22Rv1 (cell line): ENCODE measurements around the gene GPR142.
"Not testable (repeated sequence)": the region's sequence is repeated elsewhere in the genome, so short reads cannot be mapped to it uniquely, and the experiment has no call there.

Experiments used
- H3K27ac ChIP-seq: fragments of 450-650 bp; 2 replicates; pipeline ENCODE4 v1.5.1; 2017
- CTCF ChIP-seq: fragments of 450-650 bp; IDR thresholded peaks from 2 replicates; pipeline ENCODE4 v1.5.1; 2017; ENCODE audit warnings: mild to moderate bottlenecking
- ZFX ChIP-seq: fragments of 450-650 bp; IDR thresholded peaks from 2 replicates; pipeline ENCODE4 v1.6.1; 2017; ENCODE audit warnings: antibody characterized with exemption, borderline replicate concordance

Gene GPR142

GRCh38 chr17:74394977-74395376 lies 27.7 kb downstream of the GPR142 start:
- TF ChIP-seq CTCF (no peak), ZFX (no peak)
- H3K27ac ChIP-seq: no peak overlapping the region

- TF ChIP-seq ZFX (no peak), CTCF (no peak)
- no peak overlapping the region for H3K27ac ChIP-seq
These were observed 29.3 kb downstream of the GPR142 start for GRCh38 chr17:74396567-74396966.

- TF ChIP-seq CTCF (no peak), ZFX (no peak)
- H3K27ac ChIP-seq: no peak overlapping the region
These were observed 34.7 kb downstream of the GPR142 start for GRCh38 chr17:74402048-74402447.

GRCh38 chr17:74403512-74404137 lies 36.3 kb downstream of the GPR142 start:
- H3K27ac ChIP-seq: no peak overlapping the region
- no peak for TF ChIP-seq ZFX
- TF ChIP-seq CTCF: no peak

- H3K27ac ChIP-seq: no peak overlapping the region
- no peak for TF ChIP-seq CTCF
- TF ChIP-seq ZFX: no peak
These were observed 36.9 kb downstream of the GPR142 start for GRCh38 chr17:74404218-74404617.

- TF ChIP-seq CTCF: no peak
- no peak for TF ChIP-seq ZFX
These were observed 37.5 kb downstream of the GPR142 start for GRCh38 chr17:74404789-74405188.

GRCh38 chr17:74405311-74405710 lies 38.0 kb downstream of the GPR142 start:
- not testable (repeated sequence) for H3K27ac ChIP-seq

More at GRCh38 chr17:74404789-74405188, 37.5 kb downstream of the GPR142 start:
- no peak overlapping the region for H3K27ac ChIP-seq

- no peak overlapping the region for H3K27ac ChIP-seq
- TF ChIP-seq ZFX: no peak
- TF ChIP-seq CTCF: no peak
These were observed 40.1 kb downstream of the GPR142 start for GRCh38 chr17:74407384-74407783.
